ENCODE results near the gene SLC4A5. TPM values are rescaled to one million over a fixed set of nuclear protein-coding genes. Genes with fewer than 3 reads are reported as not detected.
"Not testable (repeated sequence)": the region's sequence is repeated elsewhere in the genome, so short reads cannot be mapped to it uniquely, and the experiment has no call there.

The SLC4A5 gene
- total RNA-seq, 1 donor from 2014 or later: 8.2 TPM

GRCh38 chr2:74345272-74345943 lies 2.2 kb upstream of the SLC4A5 start:
- DNase-seq: no peak

GRCh38 chr2:74336227-74336626 lies 7.0 kb downstream of the SLC4A5 start:
- H3K4me1 Mint-ChIP-seq (ENCODE audit: low read depth, unreplicated experiment); H3K27ac Mint-ChIP-seq (ENCODE audit: unreplicated experiment); DNase-seq; H3K9me3 Mint-ChIP-seq (ENCODE audit: unreplicated experiment); H3K36me3 Mint-ChIP-seq (ENCODE audit: unreplicated experiment); H3K27me3 Mint-ChIP-seq (ENCODE audit: unreplicated experiment); H3K4me3 Mint-ChIP-seq (ENCODE audit: unreplicated experiment): not testable (repeated sequence)

More at GRCh38 chr2:74345272-74345943, 2.2 kb upstream of the SLC4A5 start:
- Mint-ChIP-seq H3K27me3 (ENCODE audit: unreplicated experiment) (peaks cover 1% of the 10 kb centered on the region), H3K27ac (ENCODE audit: unreplicated experiment) (no peak overlapping the region), H3K36me3 (ENCODE audit: unreplicated experiment) (no peaks in the 10 kb centered on the region), H3K4me3 (ENCODE audit: unreplicated experiment) (no peak overlapping the region), H3K4me1 (ENCODE audit: low read depth, unreplicated experiment) (peaks cover 16% of the 10 kb centered on the region), H3K9me3 (ENCODE audit: unreplicated experiment) (peaks cover 2% of the 10 kb centered on the region)
- TF ChIP-seq CTCF (IDR thresholded peaks at IDR 0.05; ENCODE audit: partially characterized antibody, unreplicated experiment): no peak

- Mint-ChIP-seq H3K4me3 (ENCODE audit: unreplicated experiment) (no peak overlapping the region), H3K9me3 (ENCODE audit: unreplicated experiment) (no peaks in the 10 kb centered on the region), H3K27me3 (ENCODE audit: unreplicated experiment) (peaks cover 3% of the 10 kb centered on the region), H3K27ac (ENCODE audit: unreplicated experiment) (no peak overlapping the region), H3K36me3 (ENCODE audit: unreplicated experiment) (no peaks in the 10 kb centered on the region), H3K4me1 (ENCODE audit: low read depth, unreplicated experiment) (no peaks in the 10 kb centered on the region)
- DNase-seq: peak; percentile 90
- peak; percentile 84 for TF ChIP-seq CTCF (IDR thresholded peaks at IDR 0.05; ENCODE audit: partially characterized antibody, unreplicated experiment)
These were observed 8.3 kb downstream of the SLC4A5 start for GRCh38 chr2:74334931-74335333.

GRCh38 chr2:74333896-74334586 lies 9.2 kb downstream of the SLC4A5 start:
- Mint-ChIP-seq H3K4me1 (ENCODE audit: low read depth, unreplicated experiment) (no peaks in the 10 kb centered on the region), H3K27me3 (ENCODE audit: unreplicated experiment) (peaks cover 3% of the 10 kb centered on the region), H3K36me3 (ENCODE audit: unreplicated experiment) (no peaks in the 10 kb centered on the region), H3K27ac (ENCODE audit: unreplicated experiment) (no peak overlapping the region), H3K4me3 (ENCODE audit: unreplicated experiment) (no peak overlapping the region), H3K9me3 (ENCODE audit: unreplicated experiment) (no peaks in the 10 kb centered on the region)
- no peak for DNase-seq
- no peak for TF ChIP-seq CTCF (IDR thresholded peaks at IDR 0.05; ENCODE audit: partially characterized antibody, unreplicated experiment)

- no peak for TF ChIP-seq CTCF (IDR thresholded peaks at IDR 0.05; ENCODE audit: partially characterized antibody, unreplicated experiment)
- Mint-ChIP-seq H3K27me3 (ENCODE audit: unreplicated experiment) (peaks cover 3% of the 10 kb centered on the region), H3K36me3 (ENCODE audit: unreplicated experiment) (no peaks in the 10 kb centered on the region), H3K4me3 (ENCODE audit: unreplicated experiment) (no peak overlapping the region), H3K27ac (ENCODE audit: unreplicated experiment) (no peak overlapping the region), H3K9me3 (ENCODE audit: unreplicated experiment) (no peaks in the 10 kb centered on the region), H3K4me1 (ENCODE audit: low read depth, unreplicated experiment) (no peaks in the 10 kb centered on the region)
- DNase-seq: peak; percentile 34
These were observed 10.0 kb downstream of the SLC4A5 start for GRCh38 chr2:74333175-74333574.

Data from glutamatergic neuron (in vitro differentiated cells).